DOHH2 (cell line): ENCODE measurements around the gene HMSD.

Experiments
- EZH2phosphoT487 ChIP-seq: fragments of 200-600 bp; sonication (generic); IDR thresholded peaks from 2 replicates; pipeline ENCODE4 v1.6.1; 2017; ENCODE audit warnings: borderline replicate concordance, mild to moderate bottlenecking, antibody characterized with exemption, low read length, moderate library complexity, mixed read lengths
- TF ChIP-seq, protein P1 (sequence below): fragments of 200-600 bp; sonication (generic); IDR thresholded peaks from one replicate; pipeline ENCODE4 v1.5.1; 2014; ENCODE audit warnings: antibody characterized with exemption, mild to moderate bottlenecking, low read depth, low read length; ENCODE audit not compliant: poor library complexity, severe bottlenecking

DNA sequence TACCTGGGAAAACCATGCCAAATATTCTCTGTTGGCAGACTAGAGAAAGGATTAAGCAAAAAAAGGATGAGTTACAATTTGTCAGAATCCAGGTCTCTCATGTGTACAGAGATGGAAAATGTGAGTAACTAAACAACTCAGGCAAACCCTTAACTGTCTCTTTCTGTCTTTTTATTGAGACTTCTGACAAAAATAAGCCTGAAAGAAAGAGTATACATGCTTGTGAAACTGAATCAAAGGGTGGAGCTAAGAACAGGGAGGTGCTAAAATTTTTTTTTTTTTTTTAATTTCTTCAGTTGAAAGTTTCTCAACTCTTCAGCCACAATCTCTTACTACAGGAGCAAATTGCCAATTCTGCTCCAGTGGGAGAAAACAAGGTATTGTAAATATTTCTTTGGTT, 41.4 kb upstream of the HMSD start, which contains the start of gene SERPINB10:
- TF ChIP-seq, protein P1, sequence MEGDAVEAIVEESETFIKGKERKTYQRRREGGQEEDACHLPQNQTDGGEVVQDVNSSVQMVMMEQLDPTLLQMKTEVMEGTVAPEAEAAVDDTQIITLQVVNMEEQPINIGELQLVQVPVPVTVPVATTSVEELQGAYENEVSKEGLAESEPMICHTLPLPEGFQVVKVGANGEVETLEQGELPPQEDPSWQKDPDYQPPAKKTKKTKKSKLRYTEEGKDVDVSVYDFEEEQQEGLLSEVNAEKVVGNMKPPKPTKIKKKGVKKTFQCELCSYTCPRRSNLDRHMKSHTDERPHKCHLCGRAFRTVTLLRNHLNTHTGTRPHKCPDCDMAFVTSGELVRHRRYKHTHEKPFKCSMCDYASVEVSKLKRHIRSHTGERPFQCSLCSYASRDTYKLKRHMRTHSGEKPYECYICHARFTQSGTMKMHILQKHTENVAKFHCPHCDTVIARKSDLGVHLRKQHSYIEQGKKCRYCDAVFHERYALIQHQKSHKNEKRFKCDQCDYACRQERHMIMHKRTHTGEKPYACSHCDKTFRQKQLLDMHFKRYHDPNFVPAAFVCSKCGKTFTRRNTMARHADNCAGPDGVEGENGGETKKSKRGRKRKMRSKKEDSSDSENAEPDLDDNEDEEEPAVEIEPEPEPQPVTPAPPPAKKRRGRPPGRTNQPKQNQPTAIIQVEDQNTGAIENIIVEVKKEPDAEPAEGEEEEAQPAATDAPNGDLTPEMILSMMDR: no peak
- TF ChIP-seq EZH2phosphoT487: no peak
